ENCODE results near the gene ALPL. TPM values are rescaled to one million over a fixed set of nuclear protein-coding genes. Genes with fewer than 3 reads are reported as not detected.

The ALPL gene
- total RNA-seq, 1 experiment from 2014 or later, result not detected

GRCh38 chr1:21537511-21537931 is 28.3 kb downstream of the ALPL start:
- no peak for TF ChIP-seq EZH2 (IDR thresholded peaks at IDR 0.05; ENCODE audit: low read depth)
- TF ChIP-seq, protein P1, sequence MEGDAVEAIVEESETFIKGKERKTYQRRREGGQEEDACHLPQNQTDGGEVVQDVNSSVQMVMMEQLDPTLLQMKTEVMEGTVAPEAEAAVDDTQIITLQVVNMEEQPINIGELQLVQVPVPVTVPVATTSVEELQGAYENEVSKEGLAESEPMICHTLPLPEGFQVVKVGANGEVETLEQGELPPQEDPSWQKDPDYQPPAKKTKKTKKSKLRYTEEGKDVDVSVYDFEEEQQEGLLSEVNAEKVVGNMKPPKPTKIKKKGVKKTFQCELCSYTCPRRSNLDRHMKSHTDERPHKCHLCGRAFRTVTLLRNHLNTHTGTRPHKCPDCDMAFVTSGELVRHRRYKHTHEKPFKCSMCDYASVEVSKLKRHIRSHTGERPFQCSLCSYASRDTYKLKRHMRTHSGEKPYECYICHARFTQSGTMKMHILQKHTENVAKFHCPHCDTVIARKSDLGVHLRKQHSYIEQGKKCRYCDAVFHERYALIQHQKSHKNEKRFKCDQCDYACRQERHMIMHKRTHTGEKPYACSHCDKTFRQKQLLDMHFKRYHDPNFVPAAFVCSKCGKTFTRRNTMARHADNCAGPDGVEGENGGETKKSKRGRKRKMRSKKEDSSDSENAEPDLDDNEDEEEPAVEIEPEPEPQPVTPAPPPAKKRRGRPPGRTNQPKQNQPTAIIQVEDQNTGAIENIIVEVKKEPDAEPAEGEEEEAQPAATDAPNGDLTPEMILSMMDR (conservative IDR thresholded peaks at IDR 0.05), result no peak
- no peak for DNase-seq
- CTCF ChIA-PET, result no interaction called here
- no peak overlapping the region for H3K27ac ChIP-seq
- H4K20me1 ChIP-seq (ENCODE audit: insufficient read depth), result no peaks in the 10 kb centered on the region
- no peaks in the 10 kb centered on the region for H3K9me3 ChIP-seq (ENCODE audit: insufficient read depth, low read depth)
- no peaks in the 10 kb centered on the region for H3K36me3 ChIP-seq (ENCODE audit: low read depth)
- no peaks in the 10 kb centered on the region for H3K79me2 ChIP-seq (ENCODE audit: low read depth)
- no peaks in the 10 kb centered on the region for H3K27me3 ChIP-seq (ENCODE audit: insufficient read depth, low read depth)
- H3K4me2 ChIP-seq, result no peak overlapping the region
- no peaks in the 10 kb centered on the region for H3F3A ChIP-seq (ENCODE audit: insufficient read depth, low read depth)
- H2AFZ ChIP-seq, result no peak overlapping the region
- no peaks in the 10 kb centered on the region for H3K9me2 ChIP-seq (ENCODE audit: insufficient read depth)
- POLR2A ChIA-PET (ENCODE audit: unreplicated experiment), result no interaction called here
- no TSS peak for BruUV-seq (replicated peaks)
- intact Hi-C loops (cut with micrococcal nuclease; ENCODE audit: unreplicated experiment), result no loop called here
- no peaks in the 10 kb centered on the region for H3K4me1 ChIP-seq (replicated peaks; ENCODE audit: insufficient read depth)
- H3K4me3 ChIP-seq, result no peak overlapping the region

DNA sequence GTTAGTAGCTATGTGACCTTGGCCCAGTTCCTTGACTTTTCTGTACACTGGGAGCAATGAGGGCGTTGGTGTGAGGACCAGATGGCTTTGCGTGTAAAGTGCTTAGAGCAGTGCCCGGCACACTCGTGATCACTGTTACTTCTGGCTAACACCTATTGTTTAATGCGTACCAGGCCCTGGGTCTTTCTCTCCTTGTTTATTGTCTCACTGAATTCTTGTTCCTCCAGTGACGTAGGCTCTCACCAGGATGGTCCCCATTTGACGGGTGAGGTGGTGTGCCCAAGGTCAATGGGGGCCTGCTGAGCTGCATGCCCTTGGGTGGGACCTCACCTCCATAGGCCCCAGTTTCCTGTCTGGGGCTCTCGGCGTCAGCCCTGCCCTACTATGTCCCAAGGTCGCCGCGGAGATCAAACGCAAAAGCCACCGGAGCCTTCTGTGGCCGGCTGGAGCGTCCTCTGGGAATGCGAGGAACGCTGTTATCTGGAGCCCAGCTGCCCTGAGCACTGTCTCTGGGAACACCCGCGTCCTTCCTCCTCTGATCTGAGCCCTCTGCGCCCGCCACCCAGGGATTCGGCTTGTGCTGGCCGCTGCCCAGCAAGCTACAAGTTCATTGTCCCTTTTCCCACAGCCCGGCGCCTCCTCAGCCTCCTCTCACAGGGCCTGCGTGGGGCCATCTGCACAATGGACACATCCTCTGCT is 28.9 kb downstream of the ALPL start:
- no peaks in the 10 kb centered on the region for H3F3A ChIP-seq (ENCODE audit: insufficient read depth, low read depth)
- no peaks in the 10 kb centered on the region for H3K27me3 ChIP-seq (ENCODE audit: insufficient read depth, low read depth)
- no peaks in the 10 kb centered on the region for H4K20me1 ChIP-seq (ENCODE audit: insufficient read depth)
- no peaks in the 10 kb centered on the region for H3K9me3 ChIP-seq (ENCODE audit: insufficient read depth, low read depth)
- H3K9me2 ChIP-seq (ENCODE audit: insufficient read depth), result no peaks in the 10 kb centered on the region
- ChIA-PET POLR2A (ENCODE audit: unreplicated experiment) (no interaction called here), CTCF (no interaction called here)
- TF ChIP-seq, protein P1 (conservative IDR thresholded peaks at IDR 0.05), result no peak
- TF ChIP-seq EZH2 (IDR thresholded peaks at IDR 0.05; ENCODE audit: low read depth), result no peak
- no peak overlapping the region for H3K4me3 ChIP-seq
- H3K4me2 ChIP-seq, result no peak overlapping the region
- no TSS peak for BruUV-seq (replicated peaks)
- H3K36me3 ChIP-seq (ENCODE audit: low read depth), result no peaks in the 10 kb centered on the region
- no peaks in the 10 kb centered on the region for H3K4me1 ChIP-seq (replicated peaks; ENCODE audit: insufficient read depth)
- H3K79me2 ChIP-seq (ENCODE audit: low read depth), result no peaks in the 10 kb centered on the region
- no peak overlapping the region for H3K27ac ChIP-seq
- H2AFZ ChIP-seq, result no peak overlapping the region
- intact Hi-C loops (cut with micrococcal nuclease; ENCODE audit: unreplicated experiment), result no loop called here
- no peak for DNase-seq

GRCh38 chr1:21539933-21540332 is 30.7 kb downstream of the ALPL start:
- no peaks in the 10 kb centered on the region for H3K9me2 ChIP-seq (ENCODE audit: insufficient read depth)
- no peak overlapping the region for H3K27ac ChIP-seq
- POLR2A ChIA-PET (ENCODE audit: unreplicated experiment), result no interaction called here
- no peaks in the 10 kb centered on the region for H3K36me3 ChIP-seq (ENCODE audit: low read depth)
- H3K79me2 ChIP-seq (ENCODE audit: low read depth), result no peaks in the 10 kb centered on the region
- intact Hi-C loops (cut with micrococcal nuclease; ENCODE audit: unreplicated experiment), result no loop called here
- H3F3A ChIP-seq (ENCODE audit: insufficient read depth, low read depth), result no peaks in the 10 kb centered on the region
- no peak for DNase-seq
- H3K27me3 ChIP-seq (ENCODE audit: insufficient read depth, low read depth), result no peaks in the 10 kb centered on the region
- no peaks in the 10 kb centered on the region for H3K9me3 ChIP-seq (ENCODE audit: insufficient read depth, low read depth)
- BruUV-seq (replicated peaks), result no TSS peak
- H3K4me3 ChIP-seq, result no peak overlapping the region
- CTCF ChIA-PET, result no interaction called here
- no peak overlapping the region for H3K4me2 ChIP-seq
- no peaks in the 10 kb centered on the region for H4K20me1 ChIP-seq (ENCODE audit: insufficient read depth)
- TF ChIP-seq, protein P1 (conservative IDR thresholded peaks at IDR 0.05), result peak; percentile 37; the same call in 1 of the 2 replicates
- TF ChIP-seq EZH2 (IDR thresholded peaks at IDR 0.05; ENCODE audit: low read depth), result no peak
- no peaks in the 10 kb centered on the region for H3K4me1 ChIP-seq (replicated peaks; ENCODE audit: insufficient read depth)
- H2AFZ ChIP-seq, result no peak overlapping the region
